Transverse colon (tissue), 4 donors: ENCODE measurements around the gene GALNT12.

Experiments used
- CTCF ChIP-seq, 5 experiments: fragments of 200-600 bp in 3 of 5; fragments of 450-650 bp in 2 of 5; sonication (generic) in 3 of 5; IDR thresholded peaks; 1 replicate in 2 of 5; 2 replicates in 3 of 5; pipeline ENCODE4 v1.5.1; 2016 to 2017; ENCODE audit warnings: antibody characterized with exemption in 5 of 5, inconsistent platforms in 3 of 5, mild to moderate bottlenecking in 2 of 5, moderate library complexity in 1 of 5
- EP300 ChIP-seq: sonication (generic); formaldehyde crosslinking; IDR thresholded peaks from one replicate; pipeline ENCODE4 v1.6.1; 2017; ENCODE audit warnings: antibody characterized with exemption, low read depth
- POLR2A ChIP-seq: fragments of 450-650 bp; IDR thresholded peaks from one replicate; pipeline ENCODE4 v1.6.1; 2016; ENCODE audit warnings: antibody characterized with exemption, mild to moderate bottlenecking, moderate library complexity
- POLR2AphosphoS5 ChIP-seq, 3 donors: sonication (generic); formaldehyde crosslinking; IDR thresholded peaks; one replicate each; pipeline ENCODE4 v1.6.1; 2016; ENCODE audit warnings: antibody characterized with exemption in 3 of 3

- TF ChIP-seq CTCF (IDR thresholded peaks at IDR 0.05): no peak
- no peak for TF ChIP-seq POLR2A
- TF ChIP-seq POLR2AphosphoS5 (IDR thresholded peaks at IDR 0.05): no peak
- no peak for TF ChIP-seq EP300
These were observed 28.7 kb downstream of the GALNT12 start for GRCh38 chr9:98836206-98836605.
